K562 (cell line): ENCODE results near the gene SPON2. TPM values are rescaled to one million over a fixed set of nuclear protein-coding genes. Genes with fewer than 3 reads are reported as not detected.

Experiments
- HNRNPK ChIP-seq: fragments of 200-400 bp; formaldehyde crosslinking; IDR thresholded peaks from one replicate; pipeline ENCODE4 v1.6.1; 2018; ENCODE audit warnings: mild to moderate bottlenecking, low read depth, low read length; ENCODE audit not compliant: poor library complexity, severe bottlenecking
- NELFE ChIP-seq: IDR thresholded peaks from 2 replicates; pipeline ENCODE4 v1.6.1; 2011; ENCODE audit warnings: mild to moderate bottlenecking; ENCODE audit not compliant: insufficient read depth, insufficient read length
- NRF1 ChIP-seq, 2 experiments: fragments of 450-650 bp; IDR thresholded peaks in 1 of 2; conservative IDR thresholded peaks in 1 of 2; 2 replicates each; pipeline ENCODE4 v1.6.1; 2014; ENCODE audit warnings: mild to moderate bottlenecking in 2 of 2
- RBM14 ChIP-seq: fragments of 200-400 bp; formaldehyde crosslinking; IDR thresholded peaks from 2 replicates; pipeline ENCODE4 v1.6.1; 2018; ENCODE audit warnings: low read depth, mild to moderate bottlenecking, low read length, moderate library complexity, borderline replicate concordance; ENCODE audit not compliant: insufficient read depth
- SNIP1 ChIP-seq: fragments of 450-650 bp; IDR thresholded peaks from 2 replicates; pipeline ENCODE4 v1.7.1; 2017; ENCODE audit warnings: low read depth, mild to moderate bottlenecking
- ZNF384 ChIP-seq: IDR thresholded peaks from 2 replicates; pipeline ENCODE4 v1.6.1; 2012; ENCODE audit warnings: low read depth, low read length, improper control_type of control experiment
- polyA plus RNA-seq, 8 experiments: library from polyadenylated mRNA; depleted of rRNA in 4 of 8; stranded (reverse) in 5 of 8; unstranded in 3 of 8; fragments of >200 nt; fragmentation: Nextera tagmentation in 2 of 8; fragmentation: Illumina TruSeq in 1 of 8; extraction: Ambion mirVana in 2 of 8; extraction: Trizol in 1 of 8; gene quantifications; 2 replicates each; pipeline versions ENCODE4 v1.2.1 to v1.2.3, GENCODE V29; 2011 to 2014; ENCODE audit warnings: inconsistent platforms in 1 of 8, missing spikeins in 1 of 8
- total RNA-seq, 7 experiments: library from RNA; depleted of rRNA in 6 of 7; stranded (reverse); fragments of >200 nt in 6 of 7; fragmentation: Illumina TruSeq in 2 of 7; extraction: Trizol in 2 of 7; gene quantifications; 2 replicates each; pipeline versions ENCODE4 v1.2.1 to v1.2.3, GENCODE V29; 2011 to 2021; ENCODE audit warnings: low replicate concordance in 1 of 7
- TF ChIP-seq, protein P1 (sequence below), 2 experiments: fragments of 450-650 bp in 1 of 2; sonication (generic) in 1 of 2; formaldehyde crosslinking in 1 of 2; IDR thresholded peaks; 2 replicates each; pipeline versions ENCODE4 v1.7.1 to v1.9.0; 2016 to 2022; ENCODE audit warnings: inconsistent platforms in 1 of 2, mild to moderate bottlenecking in 1 of 2, missing genetic modification reagents in 1 of 2
- TF ChIP-seq, protein P2 (sequence below): sonication (generic); formaldehyde crosslinking; IDR thresholded peaks from 2 replicates; pipeline ENCODE4 v1.8.0; 2022; ENCODE audit warnings: mild to moderate bottlenecking, missing genetic modification reagents
- TF ChIP-seq, protein P3 (sequence below): fragments of 450-650 bp; formaldehyde crosslinking; IDR thresholded peaks from 2 replicates; pipeline ENCODE4 v1.4.0; 2022; ENCODE audit warnings: mild to moderate bottlenecking, moderate library complexity
- TF ChIP-seq, protein P4 (sequence below): sonication (generic); formaldehyde crosslinking; IDR thresholded peaks from 2 replicates; pipeline ENCODE4 v1.5.0; 2020; ENCODE audit warnings: missing genetic modification reagents
- TF ChIP-seq, protein P5 (sequence below): fragments of 450-650 bp; IDR thresholded peaks from one replicate; pipeline ENCODE4 v1.6.1; 2018; ENCODE audit warnings: mild to moderate bottlenecking, moderate library complexity; ENCODE audit not compliant: partially characterized antibody

Gene SPON2
- total and polyA plus RNA-seq, 9 of the 15 experiments (the other 6 are each of a cell fraction or from before 2014, with no cell fraction given): 0.21 to 2.2 (median 0.83) TPM

DNA sequence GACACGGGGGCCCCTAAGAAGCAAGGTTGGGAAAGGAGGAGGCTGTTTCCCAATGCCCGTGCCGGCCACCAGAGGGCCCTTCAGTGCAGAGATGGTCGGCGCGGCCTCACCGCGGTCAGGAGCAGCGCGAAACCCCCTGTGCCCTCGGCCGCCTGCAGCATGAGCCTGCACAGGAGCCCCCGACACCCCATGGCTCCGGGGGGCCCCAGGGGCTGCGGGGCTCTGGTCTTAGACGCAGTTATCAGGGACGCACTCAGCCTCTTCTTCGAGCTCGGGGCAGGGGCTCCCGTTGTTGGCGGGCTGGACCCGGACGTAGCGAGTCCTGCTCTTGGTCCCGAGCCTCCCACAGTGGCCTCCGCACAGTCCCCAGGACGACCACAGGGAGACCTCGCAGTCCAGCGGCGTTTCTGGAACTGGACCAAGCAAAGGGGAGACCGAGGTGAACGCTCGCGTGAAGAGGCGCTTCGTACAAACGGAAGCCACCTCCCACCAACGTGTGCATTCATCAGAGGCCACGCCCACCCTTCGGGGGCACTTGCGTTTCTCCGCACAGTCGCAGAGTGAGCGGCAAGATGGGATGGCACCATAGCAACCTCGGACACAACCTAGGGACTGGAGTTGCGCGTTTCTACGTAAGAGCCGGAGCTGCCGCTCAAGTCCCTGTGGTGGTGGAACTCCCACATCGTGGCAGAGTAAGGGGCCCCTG is 5.0 kb downstream of the SPON2 start (continued):
- TF ChIP-seq, protein P1, sequence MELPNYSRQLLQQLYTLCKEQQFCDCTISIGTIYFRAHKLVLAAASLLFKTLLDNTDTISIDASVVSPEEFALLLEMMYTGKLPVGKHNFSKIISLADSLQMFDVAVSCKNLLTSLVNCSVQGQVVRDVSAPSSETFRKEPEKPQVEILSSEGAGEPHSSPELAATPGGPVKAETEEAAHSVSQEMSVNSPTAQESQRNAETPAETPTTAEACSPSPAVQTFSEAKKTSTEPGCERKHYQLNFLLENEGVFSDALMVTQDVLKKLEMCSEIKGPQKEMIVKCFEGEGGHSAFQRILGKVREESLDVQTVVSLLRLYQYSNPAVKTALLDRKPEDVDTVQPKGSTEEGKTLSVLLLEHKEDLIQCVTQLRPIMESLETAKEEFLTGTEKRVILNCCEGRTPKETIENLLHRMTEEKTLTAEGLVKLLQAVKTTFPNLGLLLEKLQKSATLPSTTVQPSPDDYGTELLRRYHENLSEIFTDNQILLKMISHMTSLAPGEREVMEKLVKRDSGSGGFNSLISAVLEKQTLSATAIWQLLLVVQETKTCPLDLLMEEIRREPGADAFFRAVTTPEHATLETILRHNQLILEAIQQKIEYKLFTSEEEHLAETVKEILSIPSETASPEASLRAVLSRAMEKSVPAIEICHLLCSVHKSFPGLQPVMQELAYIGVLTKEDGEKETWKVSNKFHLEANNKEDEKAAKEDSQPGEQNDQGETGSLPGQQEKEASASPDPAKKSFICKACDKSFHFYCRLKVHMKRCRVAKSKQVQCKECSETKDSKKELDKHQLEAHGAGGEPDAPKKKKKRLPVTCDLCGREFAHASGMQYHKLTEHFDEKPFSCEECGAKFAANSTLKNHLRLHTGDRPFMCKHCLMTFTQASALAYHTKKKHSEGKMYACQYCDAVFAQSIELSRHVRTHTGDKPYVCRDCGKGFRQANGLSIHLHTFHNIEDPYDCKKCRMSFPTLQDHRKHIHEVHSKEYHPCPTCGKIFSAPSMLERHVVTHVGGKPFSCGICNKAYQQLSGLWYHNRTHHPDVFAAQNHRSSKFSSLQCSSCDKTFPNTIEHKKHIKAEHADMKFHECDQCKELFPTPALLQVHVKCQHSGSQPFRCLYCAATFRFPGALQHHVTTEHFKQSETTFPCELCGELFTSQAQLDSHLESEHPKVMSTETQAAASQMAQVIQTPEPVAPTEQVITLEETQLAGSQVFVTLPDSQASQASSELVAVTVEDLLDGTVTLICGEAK (IDR thresholded peaks at IDR 0.05): 0 out of 2 replicates have a peak, but pooled peaks have one; percentile 25
- TF ChIP-seq, protein P1 (CRISPR knock-in tag; IDR thresholded peaks at IDR 0.05): no peak
- TF ChIP-seq, protein P2, sequence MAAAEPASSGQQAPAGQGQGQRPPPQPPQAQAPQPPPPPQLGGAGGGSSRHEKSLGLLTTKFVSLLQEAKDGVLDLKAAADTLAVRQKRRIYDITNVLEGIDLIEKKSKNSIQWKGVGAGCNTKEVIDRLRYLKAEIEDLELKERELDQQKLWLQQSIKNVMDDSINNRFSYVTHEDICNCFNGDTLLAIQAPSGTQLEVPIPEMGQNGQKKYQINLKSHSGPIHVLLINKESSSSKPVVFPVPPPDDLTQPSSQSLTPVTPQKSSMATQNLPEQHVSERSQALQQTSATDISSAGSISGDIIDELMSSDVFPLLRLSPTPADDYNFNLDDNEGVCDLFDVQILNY (CRISPR knock-in tag): peak; percentile 66; the same call in 1 of the 2 replicates
- TF ChIP-seq, protein P3, sequence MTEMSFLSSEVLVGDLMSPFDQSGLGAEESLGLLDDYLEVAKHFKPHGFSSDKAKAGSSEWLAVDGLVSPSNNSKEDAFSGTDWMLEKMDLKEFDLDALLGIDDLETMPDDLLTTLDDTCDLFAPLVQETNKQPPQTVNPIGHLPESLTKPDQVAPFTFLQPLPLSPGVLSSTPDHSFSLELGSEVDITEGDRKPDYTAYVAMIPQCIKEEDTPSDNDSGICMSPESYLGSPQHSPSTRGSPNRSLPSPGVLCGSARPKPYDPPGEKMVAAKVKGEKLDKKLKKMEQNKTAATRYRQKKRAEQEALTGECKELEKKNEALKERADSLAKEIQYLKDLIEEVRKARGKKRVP: no peak
- TF ChIP-seq NRF1 (conservative IDR thresholded peaks at IDR 0.05 in 1 of 2, IDR thresholded peaks at IDR 0.05 in 1 of 2): peak; percentile 86 to 88
- no peak for TF ChIP-seq HNRNPK
- no peak for TF ChIP-seq NELFE
- no peak for TF ChIP-seq ZNF384
- 0 out of 2 replicates have a peak, but pooled peaks have one; percentile 59 for TF ChIP-seq RBM14
- TF ChIP-seq, protein P4, sequence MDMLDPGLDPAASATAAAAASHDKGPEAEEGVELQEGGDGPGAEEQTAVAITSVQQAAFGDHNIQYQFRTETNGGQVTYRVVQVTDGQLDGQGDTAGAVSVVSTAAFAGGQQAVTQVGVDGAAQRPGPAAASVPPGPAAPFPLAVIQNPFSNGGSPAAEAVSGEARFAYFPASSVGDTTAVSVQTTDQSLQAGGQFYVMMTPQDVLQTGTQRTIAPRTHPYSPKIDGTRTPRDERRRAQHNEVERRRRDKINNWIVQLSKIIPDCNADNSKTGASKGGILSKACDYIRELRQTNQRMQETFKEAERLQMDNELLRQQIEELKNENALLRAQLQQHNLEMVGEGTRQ: no peak
- TF ChIP-seq, protein P5, sequence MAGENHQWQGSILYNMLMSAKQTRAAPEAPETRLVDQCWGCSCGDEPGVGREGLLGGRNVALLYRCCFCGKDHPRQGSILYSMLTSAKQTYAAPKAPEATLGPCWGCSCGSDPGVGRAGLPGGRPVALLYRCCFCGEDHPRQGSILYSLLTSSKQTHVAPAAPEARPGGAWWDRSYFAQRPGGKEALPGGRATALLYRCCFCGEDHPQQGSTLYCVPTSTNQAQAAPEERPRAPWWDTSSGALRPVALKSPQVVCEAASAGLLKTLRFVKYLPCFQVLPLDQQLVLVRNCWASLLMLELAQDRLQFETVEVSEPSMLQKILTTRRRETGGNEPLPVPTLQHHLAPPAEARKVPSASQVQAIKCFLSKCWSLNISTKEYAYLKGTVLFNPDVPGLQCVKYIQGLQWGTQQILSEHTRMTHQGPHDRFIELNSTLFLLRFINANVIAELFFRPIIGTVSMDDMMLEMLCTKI: no peak
- no peak for TF ChIP-seq SNIP1
